HG03097 (cell line): ENCODE measurements around the gene EPHB3.

Experiments
- ATAC-seq: cut with Tn5 transposase; IDR thresholded peaks from one replicate; pipeline ENCODE4 v1.9.1; 2021; ENCODE audit not compliant: unreplicated experiment, low FRiP score

EPHB3 gene

GRCh38 chr3:184596886-184597575, 35.4 kb downstream of the EPHB3 start:
- ATAC-seq, result no peak

GRCh38 chr3:184597829-184598573, 36.4 kb downstream of the EPHB3 start:
- no peak for ATAC-seq

- no peak for ATAC-seq
Observed at GRCh38 chr3:184598574-184598927, 37.0 kb downstream of the EPHB3 start.

GRCh38 chr3:184599143-184599542, 37.6 kb downstream of the EPHB3 start:
- no peak for ATAC-seq

GRCh38 chr3:184600685-184601377, 39.2 kb downstream of the EPHB3 start:
- no peak for ATAC-seq

GRCh38 chr3:184601576-184602371, 40.2 kb downstream of the EPHB3 start:
- ATAC-seq, result no peak

- ATAC-seq, result no peak
Observed at GRCh38 chr3:184602372-184603150, 41.0 kb downstream of the EPHB3 start.

GRCh38 chr3:184603151-184604030, 41.8 kb downstream of the EPHB3 start:
- no peak for ATAC-seq

- no peak for ATAC-seq
Observed at GRCh38 chr3:184604039-184604601, 42.5 kb downstream of the EPHB3 start.

- ATAC-seq, result no peak
Observed at GRCh38 chr3:184604615-184605290, 43.2 kb downstream of the EPHB3 start.

GRCh38 chr3:184608209-184608608, 46.6 kb downstream of the EPHB3 start:
- ATAC-seq, result no peak

GRCh38 chr3:184609476-184610244, 48.1 kb downstream of the EPHB3 start:
- ATAC-seq, result no peak

- ATAC-seq, result no peak
Observed at GRCh38 chr3:184610245-184610871, 48.8 kb downstream of the EPHB3 start.

- no peak for ATAC-seq
Observed at GRCh38 chr3:184611607-184612281, 50.2 kb downstream of the EPHB3 start.

GRCh38 chr3:184615396-184615795, 53.8 kb downstream of the EPHB3 start:
- ATAC-seq, result no peak

- no peak for ATAC-seq
Observed at GRCh38 chr3:184616436-184616835, 54.9 kb downstream of the EPHB3 start.
